RWPE2 (cell line): Measurements from ENCODE around the gene ALPK1.

Experiments
- ATAC-seq: fragments of 200-7000 bp; cut with Tn5 transposase; 3 replicates; pipeline ENCODE4 v1.9.1; 2021; ENCODE audit warnings: low read depth
- DNase-seq: peaks from one replicate; pipeline ENCODE4 v3.0.0-alpha.2; 2020; ENCODE audit warnings: low spot score
- H3K27ac ChIP-seq: fragments of 450-650 bp; 2 replicates; pipeline ENCODE4 v1.5.1; 2017; ENCODE audit warnings: mild to moderate bottlenecking; ENCODE audit not compliant: poor library complexity, severe bottlenecking
- H3K27me3 ChIP-seq: fragments of 250-450 bp; sonication (Bioruptor Pico); 2 replicates; pipeline ENCODE4 v1.5.1; 2021; ENCODE audit warnings: mild to moderate bottlenecking, moderate library complexity; ENCODE audit not compliant: insufficient read depth, poor library complexity, severe bottlenecking
- H3K36me3 ChIP-seq: fragments of 250-450 bp; sonication (Bioruptor Pico); 2 replicates; pipeline ENCODE4 v1.5.1; 2020; ENCODE audit warnings: low read depth, mild to moderate bottlenecking, moderate library complexity
- H3K4me1 ChIP-seq: fragments of 250-450 bp; sonication (Bioruptor Pico); 2 replicates; pipeline ENCODE4 v1.5.1; 2021; ENCODE audit warnings: mild to moderate bottlenecking, moderate library complexity; ENCODE audit not compliant: insufficient read depth, poor library complexity, severe bottlenecking
- H3K4me3 ChIP-seq: fragments of 250-450 bp; sonication (Bioruptor Pico); 2 replicates; pipeline ENCODE4 v1.5.1; 2021; ENCODE audit warnings: mild to moderate bottlenecking, moderate library complexity; ENCODE audit not compliant: severe bottlenecking
- H3K9me3 ChIP-seq: fragments of 250-450 bp; sonication (Bioruptor Pico); 2 replicates; pipeline ENCODE4 v1.5.1; 2021; ENCODE audit warnings: mild to moderate bottlenecking, moderate library complexity; ENCODE audit not compliant: severe bottlenecking
- CTCF ChIP-seq: fragments of 450-650 bp; IDR thresholded peaks from one replicate; pipeline ENCODE4 v1.5.1; 2017; ENCODE audit warnings: mild to moderate bottlenecking, moderate library complexity; ENCODE audit not compliant: poor library complexity, severe bottlenecking

Gene ALPK1

GRCh38 chr4:112377594-112378242 is 80.5 kb downstream of the ALPK1 start:
- no peaks in the 10 kb centered on the region for H3K36me3 ChIP-seq
- H3K9me3 ChIP-seq: no peaks in the 10 kb centered on the region
- H3K4me1 ChIP-seq: no peaks in the 10 kb centered on the region
- no peak overlapping the region for H3K4me3 ChIP-seq
- H3K27me3 ChIP-seq: no peaks in the 10 kb centered on the region
- ATAC-seq: no peak
- TF ChIP-seq CTCF: no peak
- no peak for DNase-seq
- H3K27ac ChIP-seq: no peak overlapping the region

- DNase-seq (no peak), ATAC-seq (no peak)
- H3K4me3 ChIP-seq: no peak overlapping the region
- no peaks in the 10 kb centered on the region for H3K4me1 ChIP-seq
- no peak overlapping the region for H3K27ac ChIP-seq
- no peaks in the 10 kb centered on the region for H3K9me3 ChIP-seq
- H3K27me3 ChIP-seq: no peaks in the 10 kb centered on the region
- no peaks in the 10 kb centered on the region for H3K36me3 ChIP-seq
- no peak for TF ChIP-seq CTCF
Measured at GRCh38 chr4:112378243-112378620, 81.1 kb downstream of the ALPK1 start.

GRCh38 chr4:112378858-112379257 is 81.7 kb downstream of the ALPK1 start:
- DNase-seq (no peak), ATAC-seq (no peak)
- Histone ChIP-seq H3K27ac (no peak overlapping the region), H3K9me3 (no peaks in the 10 kb centered on the region), H3K4me1 (no peaks in the 10 kb centered on the region), H3K4me3 (no peak overlapping the region), H3K36me3 (no peaks in the 10 kb centered on the region), H3K27me3 (no peaks in the 10 kb centered on the region)
- TF ChIP-seq CTCF: no peak

- no peaks in the 10 kb centered on the region for H3K9me3 ChIP-seq
- no peak for DNase-seq
- no peak for ATAC-seq
- no peaks in the 10 kb centered on the region for H3K27me3 ChIP-seq
- H3K4me3 ChIP-seq: no peak overlapping the region
- H3K4me1 ChIP-seq: no peaks in the 10 kb centered on the region
- no peaks in the 10 kb centered on the region for H3K36me3 ChIP-seq
- H3K27ac ChIP-seq: no peak overlapping the region
- TF ChIP-seq CTCF: no peak
Measured at GRCh38 chr4:112379306-112379705, 82.1 kb downstream of the ALPK1 start.

GRCh38 chr4:112381996-112382692 is 85.0 kb downstream of the ALPK1 start:
- H3K36me3 ChIP-seq: no peaks in the 10 kb centered on the region
- no peak for DNase-seq
- no peaks in the 10 kb centered on the region for H3K4me1 ChIP-seq
- TF ChIP-seq CTCF: no peak
- no peak overlapping the region for H3K4me3 ChIP-seq
- ATAC-seq: no peak
- no peak overlapping the region for H3K27ac ChIP-seq
- H3K9me3 ChIP-seq: no peaks in the 10 kb centered on the region
- H3K27me3 ChIP-seq: no peaks in the 10 kb centered on the region
